SU-DHL-6 (cell line): Measurements from ENCODE around the gene TTC22.

Experiments used
- EZH2phosphoT487 ChIP-seq: fragments of 200-600 bp; sonication (generic), shearing (Covaris generic); conservative IDR thresholded peaks from 2 replicates; pipeline ENCODE4 v1.6.1; 2018; ENCODE audit warnings: mild to moderate bottlenecking, antibody characterized with exemption, low read length, moderate library complexity, mixed read lengths
- TF ChIP-seq, protein P1 (sequence below): fragments of 200-600 bp; sonication (generic); IDR thresholded peaks from one replicate; pipeline ENCODE4 v1.5.1; 2017; ENCODE audit warnings: antibody characterized with exemption, mild to moderate bottlenecking, low read length, moderate library complexity; ENCODE audit not compliant: insufficient read depth, poor library complexity, severe bottlenecking

DNA sequence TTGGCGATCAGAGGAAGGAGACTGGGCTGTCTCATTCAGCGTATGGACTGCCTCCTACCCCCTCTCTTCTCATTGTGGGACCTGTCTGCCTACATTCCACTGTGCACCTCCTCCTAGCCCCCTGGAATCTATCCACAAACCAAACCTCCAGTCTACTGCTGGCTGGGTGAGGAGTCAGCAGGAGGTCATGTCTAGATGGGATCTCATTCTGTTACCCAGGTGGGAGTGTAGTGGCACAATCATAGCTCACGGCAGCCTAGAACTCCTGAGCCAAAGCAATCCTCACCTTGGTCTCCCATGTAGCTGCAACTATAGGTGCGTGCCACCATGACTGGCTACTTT lies 18.0 kb upstream of the TTC22 start:
- TF ChIP-seq, protein P1, sequence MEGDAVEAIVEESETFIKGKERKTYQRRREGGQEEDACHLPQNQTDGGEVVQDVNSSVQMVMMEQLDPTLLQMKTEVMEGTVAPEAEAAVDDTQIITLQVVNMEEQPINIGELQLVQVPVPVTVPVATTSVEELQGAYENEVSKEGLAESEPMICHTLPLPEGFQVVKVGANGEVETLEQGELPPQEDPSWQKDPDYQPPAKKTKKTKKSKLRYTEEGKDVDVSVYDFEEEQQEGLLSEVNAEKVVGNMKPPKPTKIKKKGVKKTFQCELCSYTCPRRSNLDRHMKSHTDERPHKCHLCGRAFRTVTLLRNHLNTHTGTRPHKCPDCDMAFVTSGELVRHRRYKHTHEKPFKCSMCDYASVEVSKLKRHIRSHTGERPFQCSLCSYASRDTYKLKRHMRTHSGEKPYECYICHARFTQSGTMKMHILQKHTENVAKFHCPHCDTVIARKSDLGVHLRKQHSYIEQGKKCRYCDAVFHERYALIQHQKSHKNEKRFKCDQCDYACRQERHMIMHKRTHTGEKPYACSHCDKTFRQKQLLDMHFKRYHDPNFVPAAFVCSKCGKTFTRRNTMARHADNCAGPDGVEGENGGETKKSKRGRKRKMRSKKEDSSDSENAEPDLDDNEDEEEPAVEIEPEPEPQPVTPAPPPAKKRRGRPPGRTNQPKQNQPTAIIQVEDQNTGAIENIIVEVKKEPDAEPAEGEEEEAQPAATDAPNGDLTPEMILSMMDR, result no peak
- TF ChIP-seq EZH2phosphoT487, result no peak
